Adrenal gland (tissue), 5 donors: ENCODE results near the gene LRCH1.

ENCODE experiments used
- POLR2A ChIP-seq, 2 donors: fragments of 450-650 bp; IDR thresholded peaks; one replicate each; pipeline ENCODE4 v1.6.1; 2017; ENCODE audit warnings: antibody characterized with exemption in 2 of 2, mild to moderate bottlenecking in 2 of 2, moderate library complexity in 1 of 2
- TF ChIP-seq, protein P1 (sequence below), 6 experiments: fragments of 450-650 bp in 4 of 6; fragments of 200-600 bp in 2 of 6; sonication (generic) in 1 of 6; IDR thresholded peaks; 1 replicate in 5 of 6; 2 replicates in 1 of 6; pipeline versions ENCODE4 v1.5.1 to v1.8.0; 2016 to 2021; ENCODE audit warnings: antibody characterized with exemption in 6 of 6, mild to moderate bottlenecking in 2 of 6, moderate library complexity in 1 of 6
- donor health status: DM: no; HTN: no; CAD: no.

- TF ChIP-seq, protein P1, sequence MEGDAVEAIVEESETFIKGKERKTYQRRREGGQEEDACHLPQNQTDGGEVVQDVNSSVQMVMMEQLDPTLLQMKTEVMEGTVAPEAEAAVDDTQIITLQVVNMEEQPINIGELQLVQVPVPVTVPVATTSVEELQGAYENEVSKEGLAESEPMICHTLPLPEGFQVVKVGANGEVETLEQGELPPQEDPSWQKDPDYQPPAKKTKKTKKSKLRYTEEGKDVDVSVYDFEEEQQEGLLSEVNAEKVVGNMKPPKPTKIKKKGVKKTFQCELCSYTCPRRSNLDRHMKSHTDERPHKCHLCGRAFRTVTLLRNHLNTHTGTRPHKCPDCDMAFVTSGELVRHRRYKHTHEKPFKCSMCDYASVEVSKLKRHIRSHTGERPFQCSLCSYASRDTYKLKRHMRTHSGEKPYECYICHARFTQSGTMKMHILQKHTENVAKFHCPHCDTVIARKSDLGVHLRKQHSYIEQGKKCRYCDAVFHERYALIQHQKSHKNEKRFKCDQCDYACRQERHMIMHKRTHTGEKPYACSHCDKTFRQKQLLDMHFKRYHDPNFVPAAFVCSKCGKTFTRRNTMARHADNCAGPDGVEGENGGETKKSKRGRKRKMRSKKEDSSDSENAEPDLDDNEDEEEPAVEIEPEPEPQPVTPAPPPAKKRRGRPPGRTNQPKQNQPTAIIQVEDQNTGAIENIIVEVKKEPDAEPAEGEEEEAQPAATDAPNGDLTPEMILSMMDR (IDR thresholded peaks at IDR 0.05), result peak; percentile 40 to 89 (median 76)
- no peak for TF ChIP-seq POLR2A (IDR thresholded peaks at IDR 0.05)
Observed at GRCh38 chr13:46721054-46721453, 168.1 kb downstream of the LRCH1 start.
